T-helper 17 cell (primary cell): ENCODE data around the gene NRAP. TPM values are rescaled to one million over a fixed set of nuclear protein-coding genes. Genes with fewer than 3 reads are reported as not detected.

Experiments
- ATAC-seq: fragments of 150-1000 bp; cut with Tn5 transposase; 2 replicates; pipeline ENCODE4 v1.10.0; 2021; ENCODE audit warnings: mild to moderate bottlenecking, moderate library complexity
- DNase-seq, 3 donors: peaks; one replicate each; pipeline versions ENCODE4 v3.0.0 to v3.0.0-alpha.2; 2020 to 2021
- H3K9me3 ChIP-seq: one replicate; pipeline ENCODE4 v1.7.0; 2013; ENCODE audit warnings: low read length, mild to moderate bottlenecking; ENCODE audit not compliant: control insufficient read depth, poor library complexity, severe bottlenecking
- H3K27ac Mint-ChIP-seq: one replicate; pipeline ENCODE4 v1.8.0; 2022; ENCODE audit warnings: mild to moderate bottlenecking, moderate library complexity, mixed read lengths
- H3K27me3 Mint-ChIP-seq: one replicate; pipeline ENCODE4 v1.8.0; 2022; ENCODE audit warnings: mixed read lengths
- H3K36me3 Mint-ChIP-seq: one replicate; pipeline ENCODE4 v1.8.0; 2022; ENCODE audit warnings: low read depth, mixed read lengths
- H3K4me1 Mint-ChIP-seq: one replicate; pipeline ENCODE4 v1.8.0; 2022; ENCODE audit warnings: mild to moderate bottlenecking, mixed read lengths
- H3K4me3 Mint-ChIP-seq: one replicate; pipeline ENCODE4 v1.8.0; 2022; ENCODE audit warnings: mild to moderate bottlenecking, moderate library complexity, mixed read lengths
- total RNA-seq, 4 donors: library from RNA in 2 of 4; stranded (reverse) in 2 of 4; gene quantifications; one replicate each; pipeline ENCODE4 v1.2.3 and lab custom pipeline; 2022 to 2026

Gene NRAP
- total RNA-seq, 2 donors from 2014 or later, result not detected

DNA sequence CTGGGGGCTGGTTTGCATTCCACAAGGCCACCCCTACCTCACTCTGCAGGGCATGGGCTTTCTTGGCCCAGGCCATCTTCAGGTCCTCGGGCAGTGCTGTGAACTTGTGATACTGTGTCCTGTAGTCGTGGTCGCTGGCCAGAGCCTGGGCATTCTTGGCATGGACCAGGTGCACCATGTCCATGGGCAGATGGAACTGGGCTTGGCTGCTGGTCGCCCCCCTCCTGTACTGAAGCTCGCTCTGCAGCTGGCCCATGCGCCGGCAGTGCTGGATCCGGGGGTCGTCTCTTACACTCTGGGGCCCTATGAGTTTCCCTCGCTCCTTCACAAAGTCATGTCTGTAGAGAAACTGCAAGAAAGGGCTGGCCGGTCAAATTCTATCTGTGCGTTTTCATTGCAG, 59.3 kb downstream of the NRAP start:
- no peak for DNase-seq
- no peaks in the 10 kb centered on the region for H3K9me3 ChIP-seq
- Mint-ChIP-seq H3K4me1 (no peaks in the 10 kb centered on the region), H3K36me3 (peaks cover 3% of the 10 kb centered on the region), H3K27ac (no peak overlapping the region), H3K4me3 (no peak overlapping the region), H3K27me3 (peaks cover 51% of the 10 kb centered on the region)
- ATAC-seq, result no peak

DNA sequence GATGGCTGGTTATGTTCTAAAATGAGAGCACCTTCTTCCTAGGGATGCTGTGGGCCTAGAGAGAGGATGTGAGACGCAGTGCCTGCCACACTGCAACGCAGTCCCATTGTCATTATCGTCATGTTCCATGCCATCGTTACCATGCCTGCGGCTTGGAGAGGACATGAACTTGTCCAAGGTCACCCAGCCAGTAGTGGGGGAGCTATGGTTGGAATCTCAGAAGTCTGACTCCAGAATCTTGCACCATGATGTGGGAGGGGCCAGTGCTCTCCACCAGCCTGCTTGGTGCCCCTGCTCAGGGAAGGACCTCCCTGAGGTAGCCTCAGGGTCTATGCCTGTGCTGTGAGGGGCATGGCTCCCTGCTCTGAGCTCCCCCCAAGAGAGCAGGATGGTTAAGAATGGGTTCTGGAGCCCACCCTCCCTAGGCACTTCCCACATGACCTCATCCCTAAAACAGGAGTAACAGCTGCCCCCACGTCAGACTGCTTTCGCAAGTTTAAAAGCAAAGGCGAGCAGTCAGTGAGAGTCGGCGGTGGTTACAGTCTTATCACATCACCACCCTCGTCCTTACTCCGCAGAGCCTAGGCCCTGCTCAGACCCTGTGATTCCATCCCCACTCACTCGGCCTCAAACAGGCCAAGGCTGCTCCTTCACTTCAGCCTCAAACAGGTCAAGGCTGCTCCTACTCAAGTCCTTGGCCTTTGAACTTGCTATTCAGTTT, 60.6 kb downstream of the NRAP start:
- H3K9me3 ChIP-seq, result no peaks in the 10 kb centered on the region
- peaks cover 3% of the 10 kb centered on the region for H3K36me3 Mint-ChIP-seq
- H3K27ac Mint-ChIP-seq, result no peak overlapping the region
- H3K4me3 Mint-ChIP-seq, result no peak overlapping the region
- H3K27me3 Mint-ChIP-seq, result peaks cover 48% of the 10 kb centered on the region
- no peaks in the 10 kb centered on the region for H3K4me1 Mint-ChIP-seq
- ATAC-seq (no peak), DNase-seq (no peak)

DNA sequence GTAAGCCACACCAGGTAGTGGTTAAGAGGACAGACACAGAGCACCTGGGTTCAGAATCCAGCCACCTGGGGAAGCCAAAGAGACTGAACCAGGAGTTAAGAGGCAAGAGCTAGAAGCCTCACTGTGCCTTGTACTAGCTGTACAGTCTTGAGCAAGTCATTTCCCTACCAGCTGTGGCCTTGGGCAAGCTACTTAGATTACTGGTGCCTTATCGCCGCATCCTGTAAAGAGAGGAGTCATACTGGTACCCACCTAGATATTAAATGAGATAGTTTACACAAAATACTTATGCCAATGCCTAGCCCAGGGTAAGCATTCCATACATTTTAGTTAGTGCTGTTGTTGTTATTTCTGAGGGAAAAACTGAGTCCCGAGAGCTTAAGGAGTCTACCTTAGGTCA, 63.3 kb downstream of the NRAP start:
- Mint-ChIP-seq H3K27ac (no peak overlapping the region), H3K27me3 (peaks cover 47% of the 10 kb centered on the region), H3K4me1 (no peaks in the 10 kb centered on the region), H3K36me3 (peaks cover 3% of the 10 kb centered on the region), H3K4me3 (no peak overlapping the region)
- ATAC-seq (no peak), DNase-seq (no peak)
- H3K9me3 ChIP-seq, result no peaks in the 10 kb centered on the region

DNA sequence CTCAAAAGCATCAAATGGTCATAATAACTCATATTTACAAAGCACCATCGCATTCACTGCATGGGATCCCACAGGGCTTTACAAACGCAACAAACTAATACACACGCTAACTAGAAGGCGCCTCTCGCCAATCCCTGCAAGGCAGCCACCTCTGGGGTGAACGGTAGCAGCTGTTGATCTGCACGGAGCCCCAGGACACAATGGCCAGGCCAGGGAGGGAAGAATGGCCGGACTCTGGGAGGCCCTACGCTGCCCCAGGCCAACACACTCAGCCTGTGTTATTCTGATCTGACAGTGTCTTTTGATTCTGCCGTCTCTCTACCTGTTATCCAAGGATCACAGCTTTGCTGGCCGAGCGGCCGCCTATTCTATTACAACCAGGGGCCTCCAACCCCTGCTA, 69.2 kb downstream of the NRAP start:
- Mint-ChIP-seq H3K36me3 (no peaks in the 10 kb centered on the region), H3K4me3 (no peak overlapping the region), H3K27ac (no peak overlapping the region), H3K27me3 (peaks cover 52% of the 10 kb centered on the region), H3K4me1 (no peaks in the 10 kb centered on the region)
- no peaks in the 10 kb centered on the region for H3K9me3 ChIP-seq
- DNase-seq (no peak), ATAC-seq (no peak)

DNA sequence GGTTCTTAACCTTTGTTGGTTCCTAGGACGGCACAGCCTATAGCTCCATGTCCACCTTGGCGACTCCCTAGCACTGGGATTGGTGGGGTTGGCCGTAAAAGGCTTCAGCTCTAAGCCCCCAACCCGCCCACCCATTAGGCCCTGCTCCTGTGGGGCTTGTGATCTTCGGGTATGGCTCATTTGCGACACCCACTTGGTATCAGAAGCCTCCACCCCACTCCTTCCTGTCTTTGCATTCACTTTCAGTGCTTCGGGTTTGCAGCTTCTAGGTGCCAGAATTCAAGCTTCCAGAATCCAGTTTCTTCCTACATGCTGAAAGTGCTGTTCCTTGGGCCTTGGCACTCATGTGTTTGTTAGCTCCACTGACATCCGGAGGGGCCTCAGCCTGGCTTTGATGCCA, 71.5 kb downstream of the NRAP start:
- H3K4me3 Mint-ChIP-seq, result no peak overlapping the region
- no peaks in the 10 kb centered on the region for H3K36me3 Mint-ChIP-seq
- ATAC-seq, result no peak
- H3K4me1 Mint-ChIP-seq, result no peaks in the 10 kb centered on the region
- H3K9me3 ChIP-seq, result no peaks in the 10 kb centered on the region
- DNase-seq, result no peak
- no peak overlapping the region for H3K27ac Mint-ChIP-seq
- H3K27me3 Mint-ChIP-seq, result peaks cover 50% of the 10 kb centered on the region

DNA sequence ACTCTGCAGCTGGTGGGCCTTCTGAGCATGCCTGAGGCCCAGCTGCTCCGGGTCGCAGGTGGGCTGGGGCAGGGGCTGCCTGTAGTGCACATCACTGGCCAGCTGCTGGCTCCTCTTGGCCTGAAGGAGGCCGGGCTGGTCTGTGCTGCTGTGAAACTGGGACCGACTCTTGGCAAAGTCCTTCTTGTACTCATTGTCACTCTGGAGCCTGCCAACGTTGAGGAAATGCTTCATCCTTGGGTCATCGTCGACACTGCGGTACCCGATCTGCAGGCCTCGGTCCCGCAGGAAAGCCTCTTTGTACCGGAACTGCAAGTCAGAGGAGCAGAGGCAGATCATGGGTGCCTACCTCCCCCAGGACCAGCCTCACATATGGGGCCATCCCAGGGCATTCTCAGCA, 73.3 kb downstream of the NRAP start:
- Mint-ChIP-seq H3K27ac (no peak overlapping the region), H3K4me3 (no peak overlapping the region), H3K4me1 (no peaks in the 10 kb centered on the region), H3K36me3 (no peaks in the 10 kb centered on the region), H3K27me3 (peaks cover 42% of the 10 kb centered on the region)
- ATAC-seq (no peak), DNase-seq (no peak)
- no peaks in the 10 kb centered on the region for H3K9me3 ChIP-seq

DNA sequence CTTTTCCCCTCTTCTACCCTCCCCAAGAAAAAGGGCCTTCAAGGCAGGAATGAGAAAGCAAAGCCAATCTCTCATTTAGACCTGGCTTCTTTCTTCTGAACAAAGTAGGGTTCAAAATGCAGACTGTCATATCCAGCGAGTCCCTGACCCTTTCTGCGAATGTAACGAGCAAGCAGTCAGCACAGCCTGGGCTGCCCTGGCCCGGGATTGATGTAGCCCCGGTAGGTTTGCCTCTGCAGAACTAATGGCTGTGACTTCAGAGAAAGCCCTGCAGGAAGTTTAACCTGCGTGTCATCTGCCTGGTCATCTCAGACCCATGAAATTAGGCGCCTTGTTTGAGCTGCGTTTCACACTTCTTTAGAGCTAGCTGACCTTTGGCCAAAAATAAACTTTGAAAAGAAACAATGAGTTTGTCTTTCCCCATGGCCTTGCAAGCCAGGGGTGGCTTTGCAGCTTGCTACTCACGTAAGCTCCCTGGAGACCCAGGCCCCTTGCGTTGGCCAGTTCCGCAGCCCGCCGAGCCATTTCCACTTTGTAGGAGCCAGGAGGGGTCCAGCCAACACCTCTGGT, 74.6 kb downstream of the NRAP start:
- Mint-ChIP-seq H3K4me3 (no peak overlapping the region), H3K27me3 (peaks cover 33% of the 10 kb centered on the region), H3K27ac (no peak overlapping the region), H3K36me3 (no peaks in the 10 kb centered on the region), H3K4me1 (no peaks in the 10 kb centered on the region)
- no peaks in the 10 kb centered on the region for H3K9me3 ChIP-seq
- DNase-seq (no peak), ATAC-seq (no peak)

DNA sequence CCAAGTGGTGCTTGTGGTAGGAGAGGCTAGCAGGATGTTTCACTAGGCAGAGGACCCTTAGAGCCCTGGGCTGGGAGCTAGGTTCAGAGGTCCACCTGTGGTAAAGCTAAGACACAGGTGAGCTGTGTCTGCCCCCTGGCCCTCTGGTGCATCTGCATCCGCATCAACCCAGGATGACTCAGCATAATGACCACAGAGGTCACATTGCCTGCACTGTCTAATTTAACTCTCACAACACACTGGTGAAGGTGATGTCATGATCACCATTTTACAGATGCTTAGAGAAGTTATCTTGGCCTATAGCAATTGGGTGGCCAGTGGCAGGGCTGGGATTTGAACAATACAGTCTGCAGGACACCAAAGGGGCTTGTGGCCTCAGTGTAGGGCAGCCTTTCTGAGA, 77.9 kb downstream of the NRAP start:
- peaks cover 42% of the 10 kb centered on the region for H3K27me3 Mint-ChIP-seq
- DNase-seq (no peak), ATAC-seq (no peak)
- no peak overlapping the region for H3K27ac Mint-ChIP-seq
- H3K4me3 Mint-ChIP-seq, result no peak overlapping the region
- no peaks in the 10 kb centered on the region for H3K36me3 Mint-ChIP-seq
- no peaks in the 10 kb centered on the region for H3K4me1 Mint-ChIP-seq
- H3K9me3 ChIP-seq, result no peaks in the 10 kb centered on the region

DNA sequence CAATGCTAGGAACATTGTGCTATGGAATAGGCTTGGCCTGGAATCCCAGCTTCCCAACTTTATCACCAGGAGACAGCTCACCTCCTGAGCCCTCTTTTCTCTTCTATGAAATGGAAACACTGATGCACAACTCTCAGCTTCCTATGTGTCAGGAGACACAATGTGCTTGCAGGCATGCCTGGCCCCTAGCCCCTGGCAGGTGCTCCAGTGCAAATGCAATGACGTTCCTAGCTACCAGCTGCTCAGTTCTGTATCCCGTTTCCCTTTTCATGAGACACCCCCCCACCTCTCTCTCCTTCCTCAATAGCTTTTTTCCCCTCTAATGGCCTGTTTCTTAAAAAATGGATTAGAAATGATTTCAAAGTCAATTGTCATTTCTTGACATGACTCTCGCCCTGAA, 80.3 kb downstream of the NRAP start:
- Mint-ChIP-seq H3K27me3 (peaks cover 44% of the 10 kb centered on the region), H3K4me1 (no peaks in the 10 kb centered on the region), H3K36me3 (no peaks in the 10 kb centered on the region), H3K4me3 (no peak overlapping the region), H3K27ac (no peak overlapping the region)
- ATAC-seq (no peak), DNase-seq (no peak)
- no peaks in the 10 kb centered on the region for H3K9me3 ChIP-seq

DNA sequence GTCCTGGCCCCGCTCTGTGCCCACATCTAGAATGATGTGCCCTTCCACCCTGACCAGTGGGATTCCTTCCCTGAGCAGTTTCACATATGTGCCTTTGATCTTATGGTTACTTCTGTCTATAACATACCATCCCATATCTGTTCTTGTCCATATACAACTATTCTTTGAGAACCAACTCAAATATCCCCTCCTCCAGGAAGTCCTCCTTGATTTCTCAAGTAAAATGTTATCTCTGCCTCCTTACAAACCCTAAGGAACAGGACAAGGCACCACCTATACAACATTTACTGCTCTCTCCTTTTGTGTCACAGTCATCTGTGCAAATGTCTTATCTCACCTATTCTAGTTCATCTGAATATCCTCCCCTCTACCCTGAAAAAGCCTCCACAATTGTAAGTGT, 82.7 kb downstream of the NRAP start:
- no peak for DNase-seq
- Mint-ChIP-seq H3K4me3 (no peak overlapping the region), H3K36me3 (no peaks in the 10 kb centered on the region), H3K27ac (no peak overlapping the region), H3K4me1 (no peaks in the 10 kb centered on the region), H3K27me3 (peaks cover 48% of the 10 kb centered on the region)
- ATAC-seq, result no peak
- no peaks in the 10 kb centered on the region for H3K9me3 ChIP-seq

DNA sequence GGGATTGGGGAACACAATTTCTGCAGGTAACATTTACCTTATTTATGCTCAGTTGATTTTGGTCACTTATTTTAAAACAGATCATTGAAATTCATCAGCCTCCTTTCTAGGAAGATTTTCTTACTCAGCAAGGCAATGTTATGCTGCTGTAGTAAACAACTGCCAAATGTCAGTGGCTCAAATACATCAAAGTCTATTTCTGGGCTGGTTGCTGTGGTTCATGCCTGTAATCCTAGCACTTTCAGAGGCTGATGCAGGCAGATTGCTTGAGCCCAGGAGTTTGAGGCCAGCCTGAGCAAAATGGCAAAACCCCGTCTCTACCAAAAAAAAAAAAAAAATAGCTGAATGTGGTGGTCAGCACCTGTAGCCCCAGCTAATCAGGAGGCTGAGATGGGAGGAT, 85.1 kb downstream of the NRAP start:
- H3K36me3 Mint-ChIP-seq, result no peaks in the 10 kb centered on the region
- H3K4me3 Mint-ChIP-seq, result no peak overlapping the region
- no peaks in the 10 kb centered on the region for H3K9me3 ChIP-seq
- ATAC-seq, result no peak
- H3K4me1 Mint-ChIP-seq, result no peaks in the 10 kb centered on the region
- H3K27ac Mint-ChIP-seq, result no peak overlapping the region
- peaks cover 48% of the 10 kb centered on the region for H3K27me3 Mint-ChIP-seq
- DNase-seq, result no peak

DNA sequence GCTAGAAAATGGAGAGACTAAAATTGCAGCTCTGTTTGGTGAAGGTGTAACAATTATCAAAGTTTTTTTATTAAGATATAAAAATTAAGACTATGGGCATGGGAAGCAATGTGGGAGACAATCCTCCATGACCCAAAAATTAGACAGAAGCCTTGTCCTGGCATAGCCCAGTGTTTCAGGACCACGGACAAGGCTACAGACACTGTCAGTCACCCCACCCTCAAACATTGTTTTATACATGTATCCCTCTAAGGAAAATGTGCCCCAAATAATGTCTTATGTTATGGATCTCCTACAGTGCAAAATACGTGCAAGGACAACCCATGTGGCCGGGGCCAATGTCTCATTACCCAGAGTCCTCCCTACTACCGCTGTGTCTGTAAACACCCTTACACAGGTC, 87.0 kb downstream of the NRAP start:
- Mint-ChIP-seq H3K36me3 (no peaks in the 10 kb centered on the region), H3K4me1 (no peaks in the 10 kb centered on the region), H3K4me3 (no peak overlapping the region), H3K27me3 (peaks cover 29% of the 10 kb centered on the region), H3K27ac (no peak overlapping the region)
- ATAC-seq (no peak), DNase-seq (no peak)
- H3K9me3 ChIP-seq, result no peaks in the 10 kb centered on the region

DNA sequence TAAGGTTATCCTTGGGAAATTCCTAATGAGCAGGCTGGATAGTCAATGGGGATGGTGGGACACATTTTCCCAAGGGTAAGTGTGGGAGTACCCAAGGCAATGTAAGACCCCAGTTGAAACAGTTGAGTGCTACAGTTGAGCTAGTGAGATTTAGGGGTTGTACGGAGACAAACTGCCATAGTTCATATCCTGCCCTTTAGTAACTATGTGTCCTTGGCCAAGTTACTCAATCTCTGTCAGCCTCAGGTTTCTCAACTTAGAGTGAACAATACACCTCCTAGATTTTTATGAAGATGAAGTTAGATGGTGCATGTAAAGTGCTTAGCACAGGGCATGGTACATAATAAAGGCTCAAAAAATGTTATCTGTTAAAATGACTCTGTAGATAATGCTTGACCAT, 90.5 kb downstream of the NRAP start:
- ATAC-seq (no peak), DNase-seq (no peak)
- H3K36me3 Mint-ChIP-seq, result no peaks in the 10 kb centered on the region
- no peak overlapping the region for H3K4me3 Mint-ChIP-seq
- no peak overlapping the region for H3K27ac Mint-ChIP-seq
- H3K27me3 Mint-ChIP-seq, result peaks cover 27% of the 10 kb centered on the region
- no peaks in the 10 kb centered on the region for H3K4me1 Mint-ChIP-seq
- no peaks in the 10 kb centered on the region for H3K9me3 ChIP-seq

DNA sequence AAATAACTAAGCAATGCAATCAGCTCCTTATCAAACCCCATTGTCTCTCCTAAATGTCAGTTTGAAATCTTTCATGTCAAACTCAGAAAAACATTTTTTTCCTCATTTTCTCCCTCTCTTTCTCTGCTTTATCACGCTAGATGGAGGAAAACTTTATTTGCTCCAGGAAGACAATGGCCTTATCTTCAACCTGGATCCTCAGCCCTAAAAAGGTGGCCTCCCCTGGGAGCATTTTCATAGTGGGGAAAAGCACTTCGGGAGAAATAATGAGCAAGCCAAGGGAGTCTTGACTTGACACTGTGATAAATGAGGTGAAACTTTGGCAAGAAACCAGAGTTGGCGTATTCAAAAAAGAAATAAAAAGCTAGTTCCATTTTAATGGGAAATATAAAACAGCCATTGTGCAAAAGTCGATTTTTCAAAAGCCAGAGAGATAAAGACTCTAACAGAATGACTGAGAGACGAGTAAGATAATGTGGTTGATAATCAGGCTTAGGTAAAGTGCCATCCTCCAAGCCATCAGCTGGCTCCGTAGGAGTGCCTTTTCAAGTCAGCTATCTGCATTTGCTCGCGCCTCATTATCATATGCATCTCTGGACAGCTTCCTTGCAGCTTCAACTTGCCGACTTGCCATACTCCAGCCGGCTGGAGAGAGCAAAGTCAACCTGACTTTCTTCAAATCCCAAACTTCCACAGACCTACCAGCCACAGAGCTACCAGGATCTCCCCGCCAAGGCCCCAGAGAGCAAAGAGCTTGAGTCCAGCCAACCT, 91.1 kb downstream of the NRAP start:
- H3K27me3 Mint-ChIP-seq, result peaks cover 28% of the 10 kb centered on the region
- H3K9me3 ChIP-seq, result no peaks in the 10 kb centered on the region
- no peak for DNase-seq
- H3K27ac Mint-ChIP-seq, result no peak overlapping the region
- no peak for ATAC-seq
- no peaks in the 10 kb centered on the region for H3K4me1 Mint-ChIP-seq
- H3K4me3 Mint-ChIP-seq, result no peak overlapping the region
- H3K36me3 Mint-ChIP-seq, result no peaks in the 10 kb centered on the region
